RWPE1 (cell line): ENCODE data around the gene TRIM46.
"Not testable (repeated sequence)": the region's sequence is repeated elsewhere in the genome, so short reads cannot be mapped to it uniquely, and the experiment has no call there.

Source experiments
- CTCF ChIA-PET: fragments of 350-600 bp; sonication (Branson Sonifier 250); formaldehyde crosslinking; extraction: SDS; loops from one replicate; lab custom pipeline; 2021; lab: Yijun Ruan, JAX
- POLR2A ChIA-PET: fragments of 400-600 bp; formaldehyde crosslinking; extraction: SDS; loops from one replicate; lab custom pipeline; 2020; ENCODE audit warnings: antibody characterized with exemption; ENCODE audit not compliant: low non-redundant PET; lab: Yijun Ruan, JAX
- DNase-seq: peaks from one replicate; pipeline ENCODE4 v3.0.0; 2012; ENCODE audit warnings: low spot score
- H3K27ac ChIP-seq: fragments of 450-650 bp; 2 replicates; pipeline ENCODE4 v1.5.1; 2017
- TF ChIP-seq, protein P1 (sequence below): fragments of 450-650 bp; conservative IDR thresholded peaks from 2 replicates; pipeline ENCODE4 v1.5.1; 2017; ENCODE audit warnings: low read depth, mild to moderate bottlenecking

Gene TRIM46

DNA sequence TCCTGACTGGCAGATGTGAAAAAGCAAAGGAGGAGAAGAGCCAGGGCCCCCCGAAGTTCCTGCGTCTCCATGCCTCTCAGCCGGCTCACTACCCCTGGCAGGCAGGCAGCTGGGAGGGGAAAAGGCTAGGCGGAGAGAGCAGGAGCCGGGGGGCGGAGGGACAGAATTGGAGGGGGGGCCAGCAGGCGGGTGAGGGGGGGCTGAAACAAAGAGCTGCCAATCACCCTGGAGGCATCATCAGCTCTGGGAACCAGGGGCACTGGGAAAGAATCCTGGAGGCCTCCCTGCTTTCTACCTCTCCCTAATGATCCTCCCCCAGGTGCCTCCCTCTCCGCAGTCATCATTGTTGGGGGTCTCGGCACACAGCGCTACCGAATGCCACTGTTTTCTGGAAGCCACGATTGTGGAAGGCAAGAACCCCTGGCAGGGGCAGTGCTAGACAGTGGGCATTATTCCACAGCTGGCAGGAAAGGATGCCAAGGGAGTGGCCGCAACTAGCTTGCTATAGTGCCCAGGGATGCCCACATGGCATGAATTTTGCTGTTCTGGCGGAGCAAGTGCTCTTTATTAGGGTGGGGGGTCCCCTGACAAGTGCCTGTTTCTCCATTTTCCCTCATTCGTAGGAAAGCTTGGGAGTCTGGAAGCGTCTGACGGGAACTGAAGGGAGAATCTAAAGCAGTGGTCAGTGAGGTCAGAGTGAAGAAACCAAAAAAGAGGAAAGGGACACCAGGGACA is 34.3 kb downstream of the TRIM46 start, which contains the start of gene THBS3:
TSS of gene THBS3 (minus strand) at position 92 of the 735 bp plus-strand sequence. CDS start at position 71, 21 bp downstream.
- TF ChIP-seq, protein P1, sequence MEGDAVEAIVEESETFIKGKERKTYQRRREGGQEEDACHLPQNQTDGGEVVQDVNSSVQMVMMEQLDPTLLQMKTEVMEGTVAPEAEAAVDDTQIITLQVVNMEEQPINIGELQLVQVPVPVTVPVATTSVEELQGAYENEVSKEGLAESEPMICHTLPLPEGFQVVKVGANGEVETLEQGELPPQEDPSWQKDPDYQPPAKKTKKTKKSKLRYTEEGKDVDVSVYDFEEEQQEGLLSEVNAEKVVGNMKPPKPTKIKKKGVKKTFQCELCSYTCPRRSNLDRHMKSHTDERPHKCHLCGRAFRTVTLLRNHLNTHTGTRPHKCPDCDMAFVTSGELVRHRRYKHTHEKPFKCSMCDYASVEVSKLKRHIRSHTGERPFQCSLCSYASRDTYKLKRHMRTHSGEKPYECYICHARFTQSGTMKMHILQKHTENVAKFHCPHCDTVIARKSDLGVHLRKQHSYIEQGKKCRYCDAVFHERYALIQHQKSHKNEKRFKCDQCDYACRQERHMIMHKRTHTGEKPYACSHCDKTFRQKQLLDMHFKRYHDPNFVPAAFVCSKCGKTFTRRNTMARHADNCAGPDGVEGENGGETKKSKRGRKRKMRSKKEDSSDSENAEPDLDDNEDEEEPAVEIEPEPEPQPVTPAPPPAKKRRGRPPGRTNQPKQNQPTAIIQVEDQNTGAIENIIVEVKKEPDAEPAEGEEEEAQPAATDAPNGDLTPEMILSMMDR = no peak
- ChIA-PET POLR2A (interaction anchor here (0.6 to 1.2 kb wide), 2 partner anchors 14 to 45 kb away, joined by 3 to 4 read pairs; no protein-coding TSS in a partner anchor), CTCF (interaction anchor here (0.6 to 2.3 kb wide), 4 partner anchors 14 to 251 kb away, joined by 3 to 22 read pairs (median 9); no protein-coding TSS in a partner anchor)
- DNase-seq = no peak
- H3K27ac ChIP-seq = peak within 1 kb of the TSS; percentile 94

DNA sequence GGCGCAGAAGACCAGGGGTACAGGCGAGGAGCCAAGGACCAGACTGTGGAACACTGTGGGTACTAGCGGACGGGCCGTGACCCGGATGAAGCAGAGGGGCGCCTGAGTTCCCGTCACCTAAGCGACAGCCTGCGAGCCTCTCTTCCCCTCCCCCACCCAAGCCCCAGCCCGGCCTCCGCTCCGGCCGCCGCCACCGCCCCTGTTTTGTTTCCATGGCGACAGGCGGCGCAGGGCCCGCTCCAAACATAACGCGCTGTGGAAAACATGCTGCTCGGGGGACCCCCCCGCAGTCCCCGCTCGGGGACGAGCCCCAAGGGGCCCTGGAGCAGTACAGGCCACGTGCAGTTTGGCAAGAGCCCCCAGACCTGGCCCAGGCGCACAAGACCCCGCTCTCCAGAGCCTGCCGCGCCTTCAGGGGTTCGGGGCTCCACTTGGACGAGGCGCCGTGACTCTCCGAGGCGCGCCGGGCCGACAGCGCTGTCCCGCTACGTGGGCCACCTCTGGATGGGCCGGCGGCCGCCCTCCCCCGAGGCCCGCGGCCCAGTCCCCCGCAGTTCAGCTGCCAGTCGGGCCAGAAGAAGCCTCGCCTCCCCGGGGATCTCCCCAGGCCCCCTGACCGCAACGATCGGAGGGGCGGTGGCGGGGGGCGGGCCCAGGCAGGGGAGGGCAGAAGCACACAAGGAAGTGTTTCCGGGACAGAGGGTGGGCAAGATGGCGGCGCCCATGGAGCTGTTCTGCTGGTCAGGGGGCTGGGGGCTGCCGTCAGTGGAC is 35.1 kb downstream of the TRIM46 start, which contains the start of gene MTX1:
TSS of gene MTX1 (plus strand) at position 155 of the 771 bp plus-strand sequence. CDS start at position 265, 110 bp downstream.
- H3K27ac ChIP-seq = peak within 1 kb of the TSS; percentile 94
- CTCF ChIA-PET = interaction anchor here (0.6 to 2.3 kb wide), 2 partner anchors 15 to 252 kb away, joined by 4 to 14 read pairs; no protein-coding TSS in a partner anchor
- peak; percentile 75 for DNase-seq
- TF ChIP-seq, protein P1 = no peak
- POLR2A ChIA-PET = interaction anchor here (1.2 kb wide), 1 partner anchor 14 kb away, joined by 3 read pairs; no protein-coding TSS in a partner anchor

DNA sequence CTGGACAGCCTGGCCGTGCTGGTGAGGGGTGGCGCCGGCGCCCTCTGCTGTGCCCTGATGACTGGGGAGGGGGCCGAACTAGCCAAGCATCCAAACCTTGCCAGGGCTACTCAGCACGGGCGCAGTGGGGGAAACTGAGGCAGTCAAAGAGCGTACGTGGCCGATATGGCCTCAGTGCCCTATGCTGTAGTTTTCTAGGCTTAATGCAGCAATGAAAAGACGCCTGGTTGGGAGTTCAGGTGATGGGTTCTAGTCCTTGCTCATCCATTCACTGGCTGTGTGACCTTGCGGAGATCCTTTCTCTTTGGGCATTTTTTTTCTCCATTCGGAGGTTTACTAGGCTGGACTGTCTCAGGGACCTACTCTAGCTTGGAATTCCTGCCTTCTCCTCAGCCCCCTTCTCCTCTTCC is 35.7 kb downstream of the TRIM46 start:
- ChIA-PET POLR2A (interaction anchor here (1.2 kb wide), 1 partner anchor 15 kb away, joined by 3 read pairs; no protein-coding TSS in a partner anchor), CTCF (no interaction called here)
- TF ChIP-seq, protein P1 = no peak
- DNase-seq = no peak
- peak overlapping the region; percentile 94 for H3K27ac ChIP-seq

DNA sequence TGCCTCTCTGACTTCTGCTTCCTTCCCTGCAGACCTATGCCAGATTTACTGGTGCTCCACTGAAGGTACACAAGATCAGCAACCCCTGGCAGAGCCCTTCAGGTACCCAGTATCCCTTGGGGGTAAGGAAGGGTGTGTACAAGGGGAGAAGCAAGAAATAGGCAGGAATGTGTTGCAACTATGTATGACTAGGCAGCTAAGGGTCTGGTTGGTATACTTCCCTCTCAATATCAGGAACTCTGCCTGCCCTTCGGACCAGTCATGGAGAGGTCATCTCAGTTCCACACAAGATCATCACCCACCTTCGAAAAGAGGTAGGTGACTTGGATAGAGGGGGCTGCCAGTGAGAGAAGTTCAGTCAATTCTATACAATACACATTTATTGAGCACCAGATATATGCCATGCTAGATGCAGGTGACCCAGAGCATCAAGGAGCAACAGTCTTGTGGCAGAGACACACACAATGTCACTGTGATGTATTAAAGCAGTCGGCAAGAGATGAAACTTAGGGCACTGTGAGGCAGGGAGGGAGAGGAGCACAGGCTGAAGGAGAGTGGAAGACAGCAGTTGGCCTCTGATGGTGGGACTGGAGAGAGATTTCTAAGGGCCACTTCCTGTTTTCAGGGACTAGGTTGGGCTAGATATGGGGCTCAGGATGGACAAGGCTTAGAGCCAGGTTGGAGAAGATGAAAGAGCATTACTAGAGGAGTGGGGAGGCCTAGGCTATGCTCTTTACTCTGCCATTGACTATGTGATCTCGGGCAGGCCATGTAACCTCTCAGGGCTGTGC is 36.9 kb downstream of the TRIM46 start:
- POLR2A ChIA-PET = no interaction called here
- no peak for DNase-seq
- TF ChIP-seq, protein P1 = no peak
- CTCF ChIA-PET = interaction anchor here (1.1 kb wide), 1 partner anchor 17 kb away, joined by 5 read pairs; no protein-coding TSS in a partner anchor
- no peak overlapping the region for H3K27ac ChIP-seq

DNA sequence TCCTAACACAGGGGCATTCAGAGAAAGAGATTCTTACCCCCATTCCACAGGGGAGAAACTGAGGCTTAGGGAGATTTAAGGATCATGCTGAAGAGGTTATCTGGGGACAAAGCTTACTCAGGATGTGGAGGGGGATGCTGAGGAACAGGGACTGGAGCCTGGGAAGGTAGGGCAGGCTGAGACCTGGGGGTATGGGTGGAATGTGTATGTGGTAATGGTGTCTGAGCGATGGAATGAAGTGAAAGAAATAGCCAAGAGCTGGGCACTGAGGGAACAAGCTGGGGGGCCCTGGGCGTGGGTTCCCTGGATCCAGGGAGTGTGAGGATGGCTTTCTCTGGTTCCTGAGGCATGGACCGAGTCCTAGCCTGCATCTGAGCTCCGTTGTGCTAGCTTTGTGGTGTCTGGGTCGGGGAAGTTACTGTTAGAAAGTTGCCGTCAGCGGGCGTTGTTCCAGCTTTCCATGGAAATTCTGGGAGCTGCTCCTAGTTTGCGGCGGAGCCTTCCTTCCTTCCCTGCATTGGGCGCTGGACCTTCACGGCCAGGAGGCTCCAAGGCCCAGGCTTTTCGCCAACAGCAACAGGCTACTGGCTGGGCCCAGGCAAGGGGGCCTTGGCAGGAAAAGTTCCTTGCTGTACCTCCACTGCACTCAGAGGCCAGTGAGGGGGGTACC is 37.9 kb downstream of the TRIM46 start:
- POLR2A ChIA-PET, DNase-seq, H3K27ac ChIP-seq: not testable (repeated sequence)
- CTCF ChIA-PET = interaction anchor here (1.1 kb wide), 1 partner anchor 18 kb away, joined by 5 read pairs; no protein-coding TSS in a partner anchor

DNA sequence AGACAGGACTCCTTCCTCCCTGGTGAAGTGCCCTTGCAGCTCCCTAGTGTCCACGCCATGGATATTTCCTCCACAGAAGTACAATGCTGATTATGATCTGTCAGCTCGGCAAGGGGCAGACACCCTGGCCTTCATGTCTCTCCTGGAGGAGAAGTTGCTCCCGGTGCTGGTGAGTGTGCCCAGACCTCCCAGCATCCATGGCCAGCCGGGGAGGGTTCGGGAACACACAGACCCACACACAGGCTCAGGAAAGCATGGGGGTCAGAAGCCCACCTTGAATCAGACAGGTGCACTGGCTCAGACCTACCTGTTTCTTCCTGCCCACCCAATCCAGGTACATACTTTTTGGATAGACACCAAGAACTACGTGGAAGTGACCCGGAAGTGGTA is 38.4 kb downstream of the TRIM46 start:
- POLR2A ChIA-PET, DNase-seq, H3K27ac ChIP-seq, CTCF ChIA-PET: not testable (repeated sequence)

DNA sequence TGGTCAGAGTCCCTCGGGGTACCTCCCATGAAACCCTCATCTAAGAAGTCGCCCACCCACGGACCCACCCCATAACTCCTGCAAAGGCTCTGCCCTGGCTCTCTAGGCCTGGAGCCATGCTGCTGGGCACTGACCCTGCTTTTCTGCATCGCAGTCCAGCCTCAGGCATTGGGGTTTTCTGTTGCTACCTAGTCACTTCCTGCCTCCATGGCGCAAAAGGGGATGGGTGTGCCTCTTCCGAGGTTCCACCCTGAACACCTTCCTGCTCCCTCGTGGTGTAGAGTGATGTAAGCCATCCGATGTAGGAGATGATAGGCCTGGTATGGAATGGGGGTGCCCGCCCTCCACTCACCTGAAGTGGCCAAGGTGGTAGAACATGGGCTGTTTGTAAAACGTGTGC is 41.1 kb downstream of the TRIM46 start:
- CTCF ChIA-PET, POLR2A ChIA-PET, DNase-seq, H3K27ac ChIP-seq: not testable (repeated sequence)
